Loucy (cell line): ENCODE results near the gene TMEM132C.

Experiments
- H2AFZ ChIP-seq: fragments of 200-600 bp; sonication (generic); 2 replicates; pipeline ENCODE4 v1.6.0; 2016; ENCODE audit warnings: antibody characterized with exemption, mild to moderate bottlenecking, low read length, moderate library complexity
- H3F3A ChIP-seq: fragments of 200-600 bp; 2 replicates; pipeline ENCODE4 v1.6.0; 2016; ENCODE audit warnings: antibody characterized with exemption, low read depth, mild to moderate bottlenecking
- H3K27me3 ChIP-seq: fragments of 200-600 bp; sonication (generic); 2 replicates; pipeline ENCODE4 v1.6.1; 2014; ENCODE audit warnings: low read length, mild to moderate bottlenecking; ENCODE audit not compliant: insufficient read depth, poor library complexity, severe bottlenecking
- H3K36me3 ChIP-seq: fragments of 200-600 bp; sonication (generic); 2 replicates; pipeline ENCODE4 v1.6.1; 2016; ENCODE audit warnings: low read length; ENCODE audit not compliant: insufficient read depth
- H3K4me1 ChIP-seq: fragments of 200-600 bp; sonication (generic); 2 replicates; pipeline ENCODE4 v1.5.1; 2014; ENCODE audit warnings: low read length, mild to moderate bottlenecking; ENCODE audit not compliant: insufficient read depth, poor library complexity, severe bottlenecking
- H3K4me2 ChIP-seq: fragments of 200-600 bp; sonication (generic); 2 replicates; pipeline ENCODE4 v1.6.0; 2014; ENCODE audit warnings: antibody characterized with exemption, low read length, low read depth, mild to moderate bottlenecking; ENCODE audit not compliant: poor library complexity, severe bottlenecking
- H3K4me3 ChIP-seq: fragments of 200-600 bp; sonication (generic); 2 replicates; pipeline ENCODE4 v1.5.1; 2014; ENCODE audit warnings: low read length, mild to moderate bottlenecking, mixed read lengths; ENCODE audit not compliant: poor library complexity, severe bottlenecking
- H3K79me2 ChIP-seq: fragments of 200-600 bp; sonication (generic); 2 replicates; pipeline ENCODE4 v1.6.1; 2014; ENCODE audit warnings: low read length; ENCODE audit not compliant: insufficient read depth
- H3K9ac ChIP-seq: fragments of 200-600 bp; sonication (generic); 2 replicates; pipeline ENCODE4 v1.6.0; 2014; ENCODE audit warnings: mild to moderate bottlenecking, low read depth, low read length, moderate library complexity; ENCODE audit not compliant: poor library complexity, severe bottlenecking
- H3K9me2 ChIP-seq: fragments of 200-600 bp; sonication (generic); replicated peaks from 2 replicates; pipeline ENCODE4 v1.6.1; 2016; ENCODE audit warnings: low read depth, low read length, mixed read lengths
- H3K9me3 ChIP-seq: fragments of 200-600 bp; sonication (generic); 2 replicates; pipeline ENCODE4 v1.6.1; 2014; ENCODE audit warnings: mild to moderate bottlenecking, antibody characterized with exemption, low read length, low read depth; ENCODE audit not compliant: insufficient read depth
- H4K20me1 ChIP-seq: fragments of 200-600 bp; sonication (generic); 2 replicates; pipeline ENCODE4 v1.6.0; 2014; ENCODE audit warnings: antibody characterized with exemption, low read length, mild to moderate bottlenecking; ENCODE audit not compliant: insufficient read depth, poor library complexity, severe bottlenecking
- EZH2phosphoT487 ChIP-seq: fragments of 200-600 bp; IDR thresholded peaks from 2 replicates; pipeline ENCODE4 v1.6.1; 2018; ENCODE audit warnings: antibody characterized with exemption, mild to moderate bottlenecking, moderate library complexity, borderline replicate concordance
- TF ChIP-seq, protein P1 (sequence below): fragments of 200-600 bp; sonication (generic); conservative IDR thresholded peaks from 2 replicates; pipeline ENCODE4 v1.5.1; 2014; ENCODE audit warnings: mild to moderate bottlenecking, antibody characterized with exemption, low read length

Gene TMEM132C

DNA sequence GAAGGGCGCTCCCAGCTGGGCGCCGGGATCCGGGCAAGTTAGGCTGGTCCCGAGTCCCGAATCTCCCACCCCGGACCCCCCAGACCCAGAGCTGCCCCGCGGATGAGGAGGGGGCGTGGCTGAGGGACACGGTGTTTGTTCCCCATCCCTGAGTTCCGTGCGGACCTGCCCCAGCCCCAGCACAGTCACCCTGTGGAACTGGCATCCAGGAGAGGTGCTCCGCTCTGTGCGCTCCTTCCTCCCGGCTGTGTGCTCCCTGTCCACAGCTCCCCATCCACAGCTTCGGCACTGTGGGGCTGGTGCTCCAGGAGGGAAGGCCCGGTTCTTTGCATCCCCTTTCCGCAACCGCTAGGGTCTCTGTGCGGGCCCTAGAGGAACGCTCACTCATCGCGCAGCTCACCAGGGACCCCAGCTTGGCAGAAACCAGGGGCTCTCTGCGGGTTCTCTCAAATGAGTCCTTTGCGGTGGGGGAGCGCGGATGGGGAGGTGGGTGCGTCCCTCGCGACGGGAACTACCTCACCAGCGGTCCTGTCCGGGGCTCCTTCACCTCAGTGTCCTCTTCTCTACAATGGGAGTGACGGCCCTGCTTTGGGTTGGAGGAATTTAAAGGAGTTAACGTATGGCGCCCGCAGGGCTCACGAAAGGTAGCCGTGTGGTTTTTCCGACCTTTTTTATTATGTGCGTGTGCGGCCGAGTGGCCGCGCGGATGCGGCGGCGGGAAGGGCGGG lies 845 bp downstream of the TMEM132C start:
- H4K20me1 ChIP-seq, result no peaks in the 10 kb centered on the region
- H3K4me3 ChIP-seq, result no peak overlapping the region
- no peaks in the 10 kb centered on the region for H3K9me2 ChIP-seq
- no peaks in the 10 kb centered on the region for H3K4me1 ChIP-seq
- H2AFZ ChIP-seq, result no peak overlapping the region
- no peak overlapping the region for H3K9ac ChIP-seq
- no peaks in the 10 kb centered on the region for H3K9me3 ChIP-seq
- no peaks in the 10 kb centered on the region for H3K36me3 ChIP-seq
- no peaks in the 10 kb centered on the region for H3K79me2 ChIP-seq
- H3F3A ChIP-seq, result no peaks in the 10 kb centered on the region
- no peak overlapping the region for H3K4me2 ChIP-seq
- no peak for TF ChIP-seq EZH2phosphoT487
- TF ChIP-seq, protein P1, sequence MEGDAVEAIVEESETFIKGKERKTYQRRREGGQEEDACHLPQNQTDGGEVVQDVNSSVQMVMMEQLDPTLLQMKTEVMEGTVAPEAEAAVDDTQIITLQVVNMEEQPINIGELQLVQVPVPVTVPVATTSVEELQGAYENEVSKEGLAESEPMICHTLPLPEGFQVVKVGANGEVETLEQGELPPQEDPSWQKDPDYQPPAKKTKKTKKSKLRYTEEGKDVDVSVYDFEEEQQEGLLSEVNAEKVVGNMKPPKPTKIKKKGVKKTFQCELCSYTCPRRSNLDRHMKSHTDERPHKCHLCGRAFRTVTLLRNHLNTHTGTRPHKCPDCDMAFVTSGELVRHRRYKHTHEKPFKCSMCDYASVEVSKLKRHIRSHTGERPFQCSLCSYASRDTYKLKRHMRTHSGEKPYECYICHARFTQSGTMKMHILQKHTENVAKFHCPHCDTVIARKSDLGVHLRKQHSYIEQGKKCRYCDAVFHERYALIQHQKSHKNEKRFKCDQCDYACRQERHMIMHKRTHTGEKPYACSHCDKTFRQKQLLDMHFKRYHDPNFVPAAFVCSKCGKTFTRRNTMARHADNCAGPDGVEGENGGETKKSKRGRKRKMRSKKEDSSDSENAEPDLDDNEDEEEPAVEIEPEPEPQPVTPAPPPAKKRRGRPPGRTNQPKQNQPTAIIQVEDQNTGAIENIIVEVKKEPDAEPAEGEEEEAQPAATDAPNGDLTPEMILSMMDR, result no peak
- no peaks in the 10 kb centered on the region for H3K27me3 ChIP-seq

- H3K36me3 ChIP-seq, result no peaks in the 10 kb centered on the region
- no peaks in the 10 kb centered on the region for H3F3A ChIP-seq
- H2AFZ ChIP-seq, result no peak overlapping the region
- no peak overlapping the region for H3K4me3 ChIP-seq
- H3K27me3 ChIP-seq, result no peaks in the 10 kb centered on the region
- H4K20me1 ChIP-seq, result no peaks in the 10 kb centered on the region
- H3K9ac ChIP-seq, result no peak overlapping the region
- no peaks in the 10 kb centered on the region for H3K9me2 ChIP-seq
- H3K4me2 ChIP-seq, result no peak overlapping the region
- H3K9me3 ChIP-seq, result no peaks in the 10 kb centered on the region
- no peak for TF ChIP-seq EZH2phosphoT487
- TF ChIP-seq, protein P1, result no peak
- no peaks in the 10 kb centered on the region for H3K4me1 ChIP-seq
- no peaks in the 10 kb centered on the region for H3K79me2 ChIP-seq
Measured at GRCh38 chr12:128268379-128268995, 1.5 kb downstream of the TMEM132C start.

GRCh38 chr12:128269181-128269591 lies 2.2 kb downstream of the TMEM132C start:
- no peaks in the 10 kb centered on the region for H3K79me2 ChIP-seq
- H3K9me2 ChIP-seq, result no peaks in the 10 kb centered on the region
- no peaks in the 10 kb centered on the region for H3K4me1 ChIP-seq
- H3K27me3 ChIP-seq, result no peaks in the 10 kb centered on the region
- H3K36me3 ChIP-seq, result no peaks in the 10 kb centered on the region
- no peak overlapping the region for H3K4me2 ChIP-seq
- no peak overlapping the region for H2AFZ ChIP-seq
- no peak overlapping the region for H3K4me3 ChIP-seq
- 0 out of 2 replicates have a peak, but pooled peaks cover 1% of the 10 kb centered on the region for H3K9me3 ChIP-seq
- no peaks in the 10 kb centered on the region for H3F3A ChIP-seq
- TF ChIP-seq EZH2phosphoT487, result no peak
- TF ChIP-seq, protein P1, result no peak
- no peak overlapping the region for H3K9ac ChIP-seq
- H4K20me1 ChIP-seq, result no peaks in the 10 kb centered on the region
